Lower lobe of right lung (tissue), 2 donors: ENCODE measurements around the gene PCDHGA6. TPM values are rescaled to one million over a fixed set of nuclear protein-coding genes. Genes with fewer than 3 reads are reported as not detected.
"Not testable (repeated sequence)": the region's sequence is repeated elsewhere in the genome, so short reads cannot be mapped to it uniquely, and the experiment has no call there.

Experiments used
- ATAC-seq, 2 donors: fragments of 200-7000 bp; cut with Tn5 transposase; one replicate each; pipeline ENCODE4 v1.9.1; 2020 to 2022; ENCODE audit warnings: mild to moderate bottlenecking in 2 of 2, moderate library complexity in 2 of 2
- DNase-seq: peaks from one replicate; pipeline ENCODE4 v3.0.0-alpha.2; 2020
- H3K27ac ChIP-seq: fragments of 200-600 bp; one replicate; pipeline ENCODE4 v1.8.0; 2022
- H3K27me3 ChIP-seq: fragments of 200-600 bp; one replicate; pipeline ENCODE4 v1.8.0; 2022; ENCODE audit warnings: low read depth
- H3K36me3 ChIP-seq: fragments of 200-600 bp; one replicate; pipeline ENCODE4 v1.8.0; 2022; ENCODE audit warnings: mild to moderate bottlenecking
- H3K4me1 ChIP-seq: fragments of 200-600 bp; one replicate; pipeline ENCODE4 v1.8.0; 2022
- H3K4me3 ChIP-seq: fragments of 200-600 bp; one replicate; pipeline ENCODE4 v1.8.0; 2022; ENCODE audit warnings: mild to moderate bottlenecking
- H3K9me3 ChIP-seq: fragments of 200-600 bp; one replicate; pipeline ENCODE4 v1.8.0; 2022
- CTCF ChIP-seq: fragments of 200-600 bp; IDR thresholded peaks from one replicate; pipeline ENCODE4 v1.8.0; 2022; ENCODE audit warnings: antibody characterized with exemption, mild to moderate bottlenecking
- intact Hi-C: fragments of 100-400 bp; cut with DNase I; formaldehyde crosslinking; loops from one replicate; pipeline ENCODE4 v1.11.0; 2022
- long read RNA-seq: library from polyadenylated mRNA; unstranded; transcript quantifications from one replicate; pipeline ENCODE4 v2.0.0, GENCODE V29; 2021
- total RNA-seq: library from RNA; stranded (reverse); fragmentation: NEBNext Ultra II Directional; extraction: Animal tissue kit (Norgen Biotek cat#: 25700); gene quantifications from one replicate; pipeline ENCODE4 v1.2.1, GENCODE V29; 2021
- donor health status: DM: no; HTN: yes; CAD: no; lungs with severe emphysema.

PCDHGA6 gene
- total RNA-seq, result 3.2 TPM
- long read RNA-seq, full-length matches to known transcripts, result 2 of 2 reads
- long read RNA-seq, partial matches to known transcripts, result 0 of 2 reads
- long read RNA-seq, other reads (novel, unspliced or antisense), result 0 of 2 reads

GRCh38 chr5:141373673-141374317 lies at the start of gene PCDHGA6:
TSS of gene PCDHGA6 (plus strand) at chr5:141373891. CDS start at chr5:141374084, 193 bp downstream.
- no peak for ATAC-seq
- no peaks in the 10 kb centered on the region for H3K36me3 ChIP-seq
- H3K4me1 ChIP-seq, result no peaks in the 10 kb centered on the region
- H3K27me3 ChIP-seq, result peaks cover 22% of the 10 kb centered on the region
- H3K27ac ChIP-seq, result no peak within 1 kb of the TSS
- peaks cover 80% of the 10 kb centered on the region for H3K9me3 ChIP-seq
- intact Hi-C loops, result no loop called here
- DNase-seq, result no peak
- peak within 1 kb of the TSS; percentile 23 for H3K4me3 ChIP-seq
- peak; percentile 35 for TF ChIP-seq CTCF

GRCh38 chr5:141326088-141326854 lies 47.4 kb upstream of the PCDHGA6 start:
- ATAC-seq, result peak; percentile 70 to 91
- peaks cover 38% of the 10 kb centered on the region for H3K9me3 ChIP-seq
- H3K36me3 ChIP-seq, result no peaks in the 10 kb centered on the region
- DNase-seq, result peak; percentile 62
- TF ChIP-seq CTCF, result peak; percentile 44
- intact Hi-C loops, result no loop called here
- no peaks in the 10 kb centered on the region for H3K4me1 ChIP-seq
- peak overlapping the region; percentile 41 for H3K4me3 ChIP-seq
- H3K27ac ChIP-seq, result peak overlapping the region; percentile 46
- peaks cover 8% of the 10 kb centered on the region for H3K27me3 ChIP-seq

GRCh38 chr5:141328231-141328630 lies 45.5 kb upstream of the PCDHGA6 start:
- H3K27ac ChIP-seq, result no peak overlapping the region
- no peak overlapping the region for H3K4me3 ChIP-seq
- no peak for TF ChIP-seq CTCF
- ATAC-seq (no peak), DNase-seq (no peak)
- no peaks in the 10 kb centered on the region for H3K36me3 ChIP-seq
- intact Hi-C loops, result no loop called here
- H3K9me3 ChIP-seq, result peaks cover 21% of the 10 kb centered on the region
- H3K27me3 ChIP-seq, result peaks cover 15% of the 10 kb centered on the region
- no peaks in the 10 kb centered on the region for H3K4me1 ChIP-seq

- DNase-seq (no peak), ATAC-seq (no peak)
Observed at GRCh38 chr5:141330299-141331080, 43.2 kb upstream of the PCDHGA6 start, which contains the start of gene PCDHGA1. TSS of gene PCDHGA1 (plus strand) at chr5:141330514.

GRCh38 chr5:141332571-141332970 lies 41.1 kb upstream of the PCDHGA6 start:
- Histone ChIP-seq H3K9me3 (peaks cover 28% of the 10 kb centered on the region), H3K27me3 (peaks cover 19% of the 10 kb centered on the region)
- ATAC-seq, intact Hi-C loops, H3K36me3 ChIP-seq, H3K4me3 ChIP-seq, H3K27ac ChIP-seq, DNase-seq, H3K4me1 ChIP-seq: not testable (repeated sequence)

More at GRCh38 chr5:141330299-141331080, 43.2 kb upstream of the PCDHGA6 start, which contains the start of gene PCDHGA1:
- TF ChIP-seq CTCF, result peak; percentile 21
- no peak within 1 kb of the TSS for H3K4me3 ChIP-seq
- peaks cover 18% of the 10 kb centered on the region for H3K9me3 ChIP-seq
- peaks cover 22% of the 10 kb centered on the region for H3K27me3 ChIP-seq
- no peaks in the 10 kb centered on the region for H3K4me1 ChIP-seq
- H3K36me3 ChIP-seq, result no peaks in the 10 kb centered on the region
- intact Hi-C loops, result no loop called here
- no peak within 1 kb of the TSS for H3K27ac ChIP-seq
